Activated CD4-positive, alpha-beta T cell treated with anti-CD3 and anti-CD28 coated beads, Interleukin-2, amount 50 U/mL, for 1 hour (primary cell): ENCODE measurements around the gene EML2.
"Not testable (repeated sequence)": the region's sequence is repeated elsewhere in the genome, so short reads cannot be mapped to it uniquely, and the experiment has no call there.

Experiments
- DNase-seq: peaks from one replicate; pipeline ENCODE4 v3.0.0-alpha.2; 2020

EML2 gene

GRCh38 chr19:45650722-45651121 lies 11.5 kb upstream of the EML2 start:
- DNase-seq = no peak

DNA sequence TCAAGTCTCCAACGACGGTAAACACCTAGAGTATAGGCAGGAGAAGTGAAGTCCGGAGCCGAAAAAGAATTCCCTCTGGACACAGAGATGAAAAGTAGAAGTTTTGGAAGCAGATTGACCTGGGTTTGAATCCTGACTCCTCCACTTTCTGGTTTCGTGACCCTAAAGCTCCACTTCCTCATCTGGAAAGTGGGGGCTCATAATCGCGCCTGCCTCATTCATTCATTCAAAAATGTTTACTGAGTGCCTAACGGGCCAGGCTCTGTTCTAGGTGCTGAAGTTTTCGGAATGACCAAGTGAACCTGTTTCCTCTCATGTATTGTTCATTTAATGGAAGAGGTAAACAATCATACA lies 7.1 kb upstream of the EML2 start:
- DNase-seq = no peak

- peak; percentile 68 for DNase-seq
Observed at GRCh38 chr19:45645631-45646344, 6.6 kb upstream of the EML2 start.

DNA sequence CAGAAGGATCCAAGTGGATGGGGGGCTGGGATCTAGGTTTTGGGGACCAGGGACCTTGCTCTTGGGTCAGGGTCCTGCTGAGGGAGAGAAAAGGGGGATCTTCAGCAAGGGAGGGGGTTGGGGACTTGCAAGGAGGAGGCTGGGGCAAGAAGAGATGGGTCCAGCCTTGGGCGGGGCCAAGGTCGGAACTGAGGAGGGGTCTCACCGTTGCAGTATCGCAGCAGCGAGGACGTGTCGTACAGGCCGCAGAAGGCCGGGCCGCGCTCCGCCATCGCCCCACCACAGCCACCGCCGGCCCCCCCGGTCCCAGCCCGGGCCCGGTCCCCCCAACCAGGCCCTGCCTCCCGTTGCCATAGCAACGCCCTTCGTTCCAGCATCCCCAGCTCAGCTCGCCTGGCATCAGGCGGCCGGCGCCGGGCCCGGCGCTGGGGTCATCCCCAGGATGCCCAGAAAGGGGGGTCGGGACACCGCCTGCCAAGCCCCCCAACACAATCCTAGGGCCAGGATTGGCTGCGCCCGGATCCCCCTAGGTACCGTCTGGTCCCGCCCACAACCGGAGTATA lies 6.0 kb upstream of the EML2 start:
- DNase-seq = no peak

DNA sequence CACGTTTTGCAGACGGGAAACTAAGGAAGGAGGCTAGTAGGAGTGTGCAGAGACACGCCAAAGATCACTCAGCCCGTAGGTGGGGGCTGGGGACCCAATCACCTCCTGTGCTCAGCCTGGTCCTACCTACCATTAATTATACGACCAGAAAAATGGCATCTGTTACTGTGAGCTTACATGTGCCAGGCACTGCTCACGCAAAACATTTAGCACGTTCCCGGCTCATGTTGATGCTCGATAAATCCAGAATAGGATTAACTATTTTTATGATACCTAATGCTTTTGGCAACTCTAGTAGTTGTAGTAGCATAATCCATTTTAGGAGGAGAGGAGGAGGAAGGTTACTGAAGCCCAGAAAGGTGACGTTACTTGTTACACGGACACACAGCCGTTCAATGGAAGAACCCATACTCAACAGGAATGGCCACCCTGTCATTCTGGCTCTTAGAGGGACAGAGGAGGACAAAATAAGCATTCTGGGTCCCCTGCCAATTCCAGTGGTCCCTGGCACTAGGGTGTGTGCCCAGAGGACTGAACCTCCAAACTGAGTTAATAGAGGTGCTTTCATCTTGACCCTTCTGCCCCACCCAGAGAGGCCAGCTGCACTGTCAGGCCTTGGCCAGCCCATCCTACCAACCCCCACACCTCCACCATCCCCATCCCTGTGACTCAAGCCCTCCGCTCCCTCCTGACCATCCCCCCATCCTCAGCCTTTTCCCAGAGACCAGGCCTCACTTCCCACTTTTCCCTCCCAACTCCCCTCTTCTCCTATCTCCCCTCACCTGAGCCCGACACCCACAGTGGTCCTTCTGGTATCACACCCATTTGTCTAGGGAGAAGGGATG lies 5.0 kb upstream of the EML2 start:
- DNase-seq = no peak

DNA sequence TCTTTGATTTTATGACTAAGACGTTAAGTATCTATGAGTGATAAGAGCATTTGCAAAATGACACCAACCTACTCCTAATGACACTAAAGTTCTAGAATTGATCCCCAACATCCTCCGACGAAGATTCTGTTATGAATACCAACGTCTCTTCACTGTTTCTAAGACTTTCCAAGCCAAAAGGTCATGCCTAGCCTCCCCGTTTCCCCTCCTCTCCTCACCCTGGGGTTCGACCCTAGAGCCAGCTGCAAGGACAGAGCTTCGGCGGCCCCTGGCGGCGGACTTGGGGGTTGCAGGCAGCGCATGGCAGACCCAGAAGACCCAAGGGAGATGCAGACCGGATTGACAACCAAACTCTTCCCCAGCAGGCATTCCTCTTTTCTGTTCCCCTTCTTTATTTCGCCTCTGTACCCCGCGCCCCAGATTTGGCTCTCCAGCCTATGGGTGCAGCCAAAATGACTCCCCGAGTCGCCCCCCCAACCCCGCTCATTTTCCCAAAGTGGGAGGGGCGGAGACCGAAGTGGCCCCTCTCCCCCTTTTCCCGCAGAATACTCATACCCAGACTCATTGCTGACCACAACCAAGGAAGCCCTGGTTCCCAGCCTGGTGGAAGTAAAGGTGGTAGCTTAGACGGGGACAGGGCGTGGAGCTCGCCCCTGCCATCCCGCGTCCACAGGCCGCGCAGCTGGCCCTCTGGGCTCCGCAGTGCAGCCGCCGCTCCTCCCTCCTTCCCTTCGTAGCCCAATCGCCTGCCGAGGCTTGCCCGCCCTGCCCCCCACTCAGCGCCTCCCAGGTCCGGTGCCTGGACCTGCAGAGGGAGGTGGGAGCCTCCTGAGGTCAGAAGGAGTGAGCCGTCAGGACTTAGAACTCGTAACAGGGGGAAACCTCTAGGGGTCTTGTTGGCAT lies 4.1 kb upstream of the EML2 start:
- peak; percentile 89 for DNase-seq

- DNase-seq = peak; percentile 45
Observed at GRCh38 chr19:45641274-45642105, 2.3 kb upstream of the EML2 start.

GRCh38 chr19:45640849-45641273 lies 1.7 kb upstream of the EML2 start:
- peak; percentile 11 for DNase-seq

DNA sequence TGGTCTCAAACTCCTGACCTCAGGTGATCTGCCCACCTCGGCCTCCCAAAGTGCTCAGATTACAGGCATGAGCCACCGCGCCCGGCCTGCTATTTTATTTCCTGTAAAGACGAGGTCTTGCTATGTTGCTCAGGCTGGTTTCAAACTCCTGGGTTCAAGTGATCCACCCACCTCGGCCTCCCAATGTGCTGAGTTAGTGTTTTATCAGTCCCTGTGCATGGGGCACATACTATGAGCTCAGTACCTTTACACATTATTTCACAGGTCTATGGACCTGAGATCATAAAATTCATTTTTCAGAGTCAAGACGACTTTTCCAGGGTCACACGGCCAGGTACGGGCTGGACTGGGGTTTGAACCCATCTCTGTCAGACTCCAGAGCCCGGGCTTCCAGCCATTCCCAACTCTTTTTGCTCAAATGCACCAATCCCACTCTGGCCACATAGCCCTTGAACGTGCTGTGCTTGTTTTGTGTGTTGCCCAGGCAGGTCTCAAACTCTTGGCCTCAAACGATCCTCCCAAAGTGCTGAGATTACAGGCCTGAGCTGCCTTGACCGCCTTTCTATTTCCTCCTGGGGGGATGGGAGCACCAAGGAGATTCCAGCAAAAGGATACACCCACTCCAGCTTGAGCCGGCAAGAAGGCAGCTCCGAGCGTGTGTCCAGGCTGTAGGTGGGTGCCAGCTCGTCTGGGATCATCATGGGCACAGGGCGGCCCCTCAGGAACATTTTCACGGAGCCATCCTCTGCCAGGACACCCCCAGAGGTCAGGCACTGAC lies 1.1 kb downstream of the EML2 start:
- DNase-seq = no peak

DNA sequence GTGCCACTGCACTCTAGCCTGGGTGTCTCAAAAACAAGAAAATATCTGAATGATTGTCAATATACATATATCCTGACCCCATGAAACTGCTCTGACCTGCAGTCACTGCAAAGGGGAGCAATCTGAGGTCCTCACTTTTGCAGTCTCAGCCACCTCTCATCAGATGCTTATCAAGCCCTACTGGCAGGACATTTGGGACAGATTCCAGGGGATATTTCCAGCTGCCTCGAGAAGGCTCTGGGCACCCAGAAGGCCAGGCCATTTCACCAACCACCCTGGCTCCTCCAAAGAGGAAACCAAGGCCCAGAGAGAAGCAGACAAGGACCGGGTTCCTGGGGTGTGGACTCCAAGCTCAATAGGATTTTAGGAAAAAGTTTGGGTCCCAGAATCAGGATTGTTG lies 2.3 kb downstream of the EML2 start:
- DNase-seq = no peak

DNA sequence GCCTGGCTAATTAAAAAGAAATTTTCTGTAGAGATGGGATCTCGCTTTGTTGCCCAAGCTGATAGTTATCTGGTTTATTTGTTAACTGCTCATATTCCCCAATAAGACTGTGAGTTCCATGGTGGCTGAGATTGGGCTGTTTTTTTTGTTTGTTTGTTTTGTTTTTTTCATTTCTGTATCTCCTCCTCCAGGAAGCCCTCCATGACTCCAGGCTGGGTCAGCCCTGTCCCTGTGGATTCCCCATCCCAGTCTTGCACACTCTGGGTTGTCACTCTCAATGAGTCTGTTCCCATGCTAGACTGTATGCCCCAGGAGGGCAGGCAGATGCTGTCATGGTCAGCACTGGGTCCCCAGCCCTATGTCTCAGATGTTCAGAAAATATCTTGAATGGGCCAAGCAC lies 2.9 kb downstream of the EML2 start:
- DNase-seq = no peak

GRCh38 chr19:45632468-45633196 lies 6.6 kb downstream of the EML2 start:
- DNase-seq = peak; percentile 28

DNA sequence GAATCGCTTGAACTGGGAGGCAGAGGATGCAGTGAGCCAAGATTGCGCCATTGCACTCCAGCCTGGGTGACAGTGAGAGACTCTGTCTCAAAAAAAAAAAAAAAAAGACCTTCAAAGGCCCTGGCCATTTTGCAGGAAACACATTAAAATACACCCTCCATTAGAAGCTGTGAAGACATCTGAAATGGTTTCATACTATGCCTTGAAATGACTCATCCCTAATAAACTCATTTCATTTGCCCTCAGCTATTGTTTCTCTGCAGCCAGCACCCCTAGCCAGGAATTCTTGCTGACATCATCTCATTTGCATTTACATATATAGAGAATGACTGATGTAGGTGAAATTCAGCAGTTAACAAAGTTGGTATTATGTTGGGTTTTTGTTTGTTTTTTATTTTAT lies 8.7 kb downstream of the EML2 start:
- DNase-seq = no peak

DNA sequence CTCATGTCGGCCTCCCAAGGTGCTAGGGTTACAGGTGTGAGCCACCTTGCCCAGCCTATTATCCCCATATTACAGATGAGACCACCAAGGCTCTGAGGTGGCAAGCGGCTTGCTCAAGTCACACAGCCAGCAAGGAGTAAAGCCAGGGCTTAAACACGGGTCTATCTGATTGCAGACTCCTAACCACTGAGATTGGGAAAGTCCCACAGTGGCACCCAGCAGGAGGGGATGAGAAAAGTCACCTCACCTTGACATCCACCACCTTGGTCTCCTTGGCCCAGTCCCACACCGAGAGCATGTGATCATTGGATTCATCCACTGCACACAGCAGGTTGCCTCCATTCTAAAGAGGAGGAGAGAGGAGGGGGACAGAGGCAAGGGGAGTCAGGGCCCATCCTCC lies 9.5 kb downstream of the EML2 start:
- DNase-seq = no peak

DNA sequence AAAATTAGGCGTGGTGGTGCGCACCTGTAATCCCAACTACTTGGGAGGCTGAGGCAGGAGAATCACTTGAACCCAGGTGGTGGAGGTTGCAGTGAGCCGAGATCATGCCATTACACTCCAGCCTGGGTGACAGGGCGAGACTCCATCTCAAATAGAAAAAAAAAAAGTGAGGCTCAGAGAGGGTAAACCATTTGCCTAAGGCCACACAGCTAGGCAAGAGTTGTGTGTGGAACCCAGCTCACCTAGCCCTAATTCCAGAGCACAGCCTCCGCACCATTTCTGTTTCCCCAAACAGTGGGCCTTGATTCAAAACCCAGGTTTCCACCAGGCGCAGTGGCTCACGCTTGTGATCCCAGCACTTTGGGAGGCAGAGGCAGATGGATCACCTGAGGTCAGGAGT lies 11.0 kb downstream of the EML2 start:
- not testable (repeated sequence) for DNase-seq

DNA sequence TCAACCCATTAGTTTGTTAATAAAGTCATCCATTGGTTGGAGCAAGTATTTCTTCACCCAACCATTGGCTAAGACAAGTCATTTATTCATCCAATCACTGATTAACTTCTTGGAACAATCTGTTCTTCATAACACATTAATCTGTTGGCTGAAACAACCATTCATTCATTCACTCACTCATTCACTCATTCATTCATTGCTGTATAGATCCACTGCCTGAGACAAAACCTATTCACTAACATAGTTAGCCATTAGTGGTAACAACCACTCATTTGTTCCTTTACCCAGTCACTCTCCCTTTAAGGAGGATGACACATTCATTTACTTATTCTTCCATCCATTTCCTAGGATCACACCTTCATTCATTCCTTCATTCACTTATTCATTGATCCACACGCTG lies 15.2 kb downstream of the EML2 start:
- no peak for DNase-seq

GRCh38 chr19:45621976-45622503 lies 17.2 kb downstream of the EML2 start:
- no peak for DNase-seq

DNA sequence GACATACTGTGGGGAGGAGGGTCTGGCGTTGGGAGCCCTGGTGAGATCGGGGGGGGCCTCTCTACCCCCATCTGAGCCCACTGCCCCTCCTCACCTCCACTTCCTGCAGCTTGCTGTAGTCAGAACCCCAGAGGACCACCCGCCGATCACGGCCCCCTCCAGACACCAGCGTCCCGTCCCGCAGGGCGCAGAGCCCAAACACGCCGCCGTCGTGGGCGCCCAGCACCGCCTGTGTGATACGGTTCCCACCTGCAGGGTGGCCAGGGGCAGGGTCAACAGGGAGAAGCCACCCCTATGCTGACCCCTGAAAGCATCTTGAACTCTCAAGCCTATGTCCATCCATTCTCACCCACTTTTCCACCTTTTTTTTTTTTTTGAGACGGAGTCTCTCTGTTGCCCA lies 17.8 kb downstream of the EML2 start:
- DNase-seq = no peak

DNA sequence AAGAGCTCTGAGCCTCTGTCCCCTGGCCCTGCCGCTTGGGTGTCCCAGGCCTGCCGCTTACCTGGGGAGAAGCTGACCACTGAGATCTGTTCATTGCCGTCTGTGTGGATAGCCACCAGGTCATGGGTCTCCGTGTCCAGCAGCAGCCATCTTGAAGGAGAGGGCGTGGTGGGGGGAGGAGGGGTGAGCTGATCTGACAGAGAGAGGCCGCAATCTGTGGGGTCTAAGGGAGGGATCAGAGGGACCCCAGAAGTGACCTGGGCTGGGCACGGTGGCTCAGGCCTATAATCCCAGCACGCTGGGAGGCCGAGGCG lies 22.5 kb downstream of the EML2 start:
- DNase-seq = no peak
